HEK293 (cell line): Measurements from ENCODE around the gene SLC35F2.

Experiments
- CTCF ChIP-seq: fragments of 450-650 bp; formaldehyde crosslinking; IDR thresholded peaks from 2 replicates; pipeline ENCODE4 v1.5.1; 2016; ENCODE audit warnings: missing biosample characterization, missing genetic modification characterization
- ZNF16 ChIP-seq: fragments of 450-650 bp; formaldehyde crosslinking; IDR thresholded peaks from 2 replicates; pipeline ENCODE4 v1.5.1; 2016; ENCODE audit warnings: low read depth, missing biosample characterization, missing genetic modification characterization
- ZNF280D ChIP-seq: fragments of 450-650 bp; formaldehyde crosslinking; IDR thresholded peaks from 2 replicates; pipeline ENCODE4 v1.5.1; 2016; ENCODE audit warnings: missing biosample characterization, missing genetic modification characterization
- ZNF600 ChIP-seq: fragments of 450-650 bp; formaldehyde crosslinking; IDR thresholded peaks from 2 replicates; pipeline ENCODE4 v1.5.1; 2016; ENCODE audit warnings: missing biosample characterization, missing genetic modification characterization

GRCh38 chr11:107747622-107748021 lies 111.0 kb downstream of the SLC35F2 start:
- TF ChIP-seq ZNF600 (tag by site-specific recombination) (no peak), ZNF280D (tag by site-specific recombination) (no peak), CTCF (tag by site-specific recombination) (no peak), ZNF16 (tag by site-specific recombination) (no peak)
